HS-27A (cell line): Measurements from ENCODE around the gene PWP1.

Source experiments
- DNase-seq: peaks from one replicate; pipeline ENCODE4 v3.0.0-alpha.2; 2012; ENCODE audit warnings: low read depth, missing footprints

PWP1 gene

DNA sequence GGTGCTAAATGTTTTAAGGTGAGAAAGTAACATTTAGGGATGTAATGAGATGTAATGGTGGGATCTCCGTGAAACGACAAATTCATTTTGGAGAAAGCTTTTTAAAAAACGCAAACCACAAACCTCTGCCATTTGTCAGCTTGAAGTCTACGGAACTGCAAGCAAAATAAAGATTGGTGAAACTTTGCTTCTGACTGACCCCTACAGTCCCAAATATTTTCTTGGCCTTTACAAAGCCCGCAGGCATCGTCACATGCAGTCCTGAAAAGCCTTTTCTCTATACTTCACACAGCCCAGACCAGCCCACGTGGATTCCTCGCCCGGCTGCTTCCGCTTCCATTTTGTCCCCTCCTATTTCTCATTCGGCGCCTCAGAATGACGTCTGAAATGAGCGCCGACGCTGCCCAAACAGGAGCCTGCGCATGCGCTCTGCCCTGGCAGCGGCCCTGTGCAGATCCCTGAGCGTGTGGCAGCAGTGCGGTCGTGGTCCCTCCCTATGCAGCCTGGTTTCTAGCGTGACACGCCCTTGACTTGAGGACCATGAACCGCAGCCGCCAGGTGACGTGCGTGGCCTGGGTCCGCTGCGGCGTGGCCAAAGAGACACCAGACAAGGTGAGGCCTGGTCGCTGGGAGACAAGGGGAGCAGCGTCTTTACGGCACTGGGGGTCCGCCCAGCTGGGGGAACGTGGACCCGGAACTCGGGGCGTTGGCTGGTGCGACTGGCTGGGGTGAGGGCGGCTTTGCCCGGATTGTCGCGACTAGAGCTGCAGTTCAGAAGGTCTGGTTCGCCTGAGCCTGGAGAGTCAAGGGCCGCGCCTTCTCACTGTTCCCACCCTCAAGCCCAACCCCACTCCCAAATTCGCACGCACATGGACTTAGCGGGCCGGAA is at the start of gene PWP1:
TSS of gene PWP1 (plus strand) at position 440 of the 889 bp plus-strand sequence. CDS start at position 541, 101 bp downstream.
- DNase-seq: peak; percentile 89

DNA sequence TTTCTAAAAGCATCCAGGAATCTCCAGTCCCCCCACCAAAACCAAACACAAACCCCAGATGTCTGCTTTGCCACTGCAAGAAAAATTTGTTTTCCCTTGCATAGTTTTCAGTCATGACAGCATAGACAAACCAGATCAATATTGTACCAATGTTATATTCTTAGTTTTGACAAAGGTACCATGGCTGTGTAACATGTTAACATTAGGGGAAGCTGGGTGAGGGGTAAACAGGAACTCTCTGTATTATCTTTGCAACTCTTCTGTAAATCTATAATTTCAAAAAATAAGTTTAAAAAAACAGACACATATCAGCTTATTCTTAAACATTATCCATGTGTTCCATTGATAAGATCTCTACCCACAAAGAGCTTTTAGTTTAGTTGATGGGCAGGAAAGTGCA is 44.4 kb upstream of the PWP1 start:
- no peak for DNase-seq

GRCh38 chr12:107642240-107642639 is 43.4 kb upstream of the PWP1 start:
- no peak for DNase-seq

- no peak for DNase-seq
Measured at GRCh38 chr12:107645630-107646333, 39.8 kb upstream of the PWP1 start.

- DNase-seq: no peak
Measured at GRCh38 chr12:107646436-107646835, 39.2 kb upstream of the PWP1 start.

DNA sequence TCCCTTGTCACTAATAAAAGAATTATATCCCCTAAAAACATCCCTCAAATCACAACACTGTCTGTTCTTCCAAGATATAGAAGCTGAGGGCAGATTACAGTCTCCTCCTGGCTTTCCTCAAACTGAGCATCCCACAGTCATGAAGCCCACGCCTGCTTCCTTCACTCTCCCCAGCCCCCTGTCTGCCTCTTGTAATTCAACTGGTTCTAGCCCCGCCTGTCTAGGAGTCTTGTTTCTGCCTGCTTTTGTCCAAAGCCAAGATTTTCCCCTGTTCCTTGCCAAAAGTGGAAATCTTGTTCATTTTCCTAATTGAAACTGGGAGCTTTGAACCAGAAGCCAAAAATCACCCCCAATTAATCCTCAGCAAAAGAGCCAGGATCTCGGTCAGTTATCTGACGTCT is 35.9 kb upstream of the PWP1 start:
- no peak for DNase-seq

GRCh38 chr12:107650977-107651376 is 34.6 kb upstream of the PWP1 start:
- no peak for DNase-seq

DNA sequence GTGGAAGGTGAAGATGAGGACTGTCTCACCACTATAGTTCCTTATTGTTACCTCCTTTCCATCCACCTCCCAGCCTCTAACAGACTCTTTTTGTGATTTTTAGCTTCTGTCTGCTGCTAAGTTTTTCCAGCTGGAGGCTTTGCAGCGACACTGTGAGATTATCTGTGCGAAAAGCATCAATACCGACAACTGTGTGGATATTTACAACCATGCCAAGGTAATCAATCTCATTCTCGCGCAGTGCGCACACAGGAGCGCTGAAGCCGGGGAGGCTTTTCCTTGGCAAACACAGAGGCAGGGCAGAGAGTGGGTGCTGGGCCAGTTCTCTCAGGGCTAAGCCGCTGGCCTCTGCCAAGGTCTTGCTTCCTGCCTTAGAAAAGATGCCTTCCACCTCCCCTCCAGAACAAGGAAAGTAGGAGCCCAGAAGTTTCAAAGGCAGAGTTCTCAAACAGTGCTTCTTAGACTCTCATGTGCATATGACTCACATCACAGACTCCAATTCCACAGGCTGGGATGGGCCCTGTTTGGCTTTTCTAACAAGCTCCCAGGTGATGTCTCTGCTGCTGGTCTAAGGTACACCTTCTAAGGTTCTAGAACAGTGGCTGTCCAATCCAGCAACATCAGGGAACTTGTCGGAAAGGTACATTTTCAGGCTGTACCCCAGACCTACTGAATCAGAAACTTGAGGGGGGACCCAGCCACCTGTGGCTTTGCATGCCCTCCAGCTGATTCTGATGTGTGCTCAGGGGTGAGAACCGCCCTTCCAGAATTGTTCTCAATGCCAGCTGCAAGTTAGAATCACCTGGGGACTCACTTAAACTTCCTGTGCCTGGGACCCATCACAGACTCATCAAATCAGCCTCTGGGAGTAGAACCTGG is 33.8 kb upstream of the PWP1 start:
- DNase-seq: no peak

GRCh38 chr12:107653519-107653918 is 32.1 kb upstream of the PWP1 start:
- DNase-seq: no peak

DNA sequence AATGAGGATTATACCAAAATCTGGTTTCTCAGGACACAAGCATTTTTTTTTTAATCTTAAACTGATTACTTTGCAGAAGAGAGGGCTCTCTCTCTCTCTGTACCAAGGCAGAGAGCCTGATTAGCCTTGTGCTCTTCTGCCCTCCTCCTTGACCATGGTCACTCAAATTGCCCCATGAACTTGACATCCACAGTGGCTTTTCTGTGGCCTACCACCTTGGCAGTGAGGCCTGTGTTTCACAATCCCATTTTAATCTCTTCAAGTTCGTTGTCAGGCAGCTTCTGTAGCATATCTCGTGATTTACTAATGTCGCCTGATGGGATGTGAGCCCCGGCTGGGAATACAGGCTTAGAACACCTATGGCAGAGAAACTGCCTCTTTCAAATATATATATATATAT is 30.7 kb upstream of the PWP1 start:
- no peak for DNase-seq

DNA sequence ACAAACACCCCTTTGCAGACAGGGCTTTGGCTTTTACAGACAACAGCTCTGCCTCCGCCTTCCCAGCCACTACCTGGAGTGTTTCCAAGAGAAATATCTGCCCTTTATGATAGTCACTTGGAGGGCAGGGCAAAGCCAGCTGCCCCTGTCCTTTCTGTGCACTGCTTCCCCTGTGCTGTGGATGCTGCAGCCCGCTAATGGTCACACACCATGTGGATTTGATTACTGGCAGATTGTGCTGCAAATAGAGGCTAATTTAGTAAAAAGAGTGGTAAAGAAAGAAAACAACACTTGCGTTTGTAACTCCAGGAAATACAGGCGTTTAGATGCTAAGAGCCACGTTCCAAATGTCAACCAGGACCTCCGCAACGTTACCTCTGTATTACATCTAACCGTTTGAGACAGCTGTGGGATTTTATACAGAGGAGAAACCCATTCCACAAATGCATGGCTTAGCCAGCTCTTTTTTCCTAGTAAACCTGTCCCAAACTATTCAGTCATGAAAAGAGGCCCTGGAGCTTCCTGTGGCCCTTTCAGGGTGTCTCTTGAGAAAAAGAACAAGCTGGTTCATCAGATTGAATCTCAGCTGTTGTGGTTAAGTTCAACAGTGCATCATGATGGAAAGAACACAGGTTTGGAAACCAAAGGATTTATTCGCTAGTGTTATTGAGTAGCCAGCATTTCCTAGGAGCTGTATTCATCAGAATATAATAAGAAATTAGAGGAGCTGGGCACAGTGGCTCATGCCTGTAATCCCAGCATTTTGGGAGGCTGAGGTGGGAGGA is 30.1 kb upstream of the PWP1 start:
- no peak for DNase-seq

DNA sequence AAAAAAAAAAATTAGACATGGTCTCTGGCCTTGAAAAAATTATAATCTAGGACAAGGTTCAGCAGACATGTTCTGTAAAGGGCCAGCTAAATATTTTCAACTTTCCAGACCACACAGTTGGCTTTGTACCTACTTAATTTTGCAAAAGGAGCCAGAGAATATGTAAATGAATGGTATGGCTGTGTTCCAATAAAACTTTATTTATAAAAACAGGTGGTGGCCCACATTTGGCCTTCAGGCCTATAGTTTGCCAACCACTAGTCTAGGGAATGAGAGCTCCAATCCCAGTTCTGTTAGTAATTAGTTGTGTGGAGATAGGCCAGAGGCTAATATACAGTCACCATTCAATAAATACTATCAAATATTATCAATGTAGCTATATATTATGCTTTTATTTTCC is 29.3 kb upstream of the PWP1 start:
- no peak for DNase-seq

GRCh38 chr12:107657133-107657532 is 28.5 kb upstream of the PWP1 start:
- DNase-seq: no peak

DNA sequence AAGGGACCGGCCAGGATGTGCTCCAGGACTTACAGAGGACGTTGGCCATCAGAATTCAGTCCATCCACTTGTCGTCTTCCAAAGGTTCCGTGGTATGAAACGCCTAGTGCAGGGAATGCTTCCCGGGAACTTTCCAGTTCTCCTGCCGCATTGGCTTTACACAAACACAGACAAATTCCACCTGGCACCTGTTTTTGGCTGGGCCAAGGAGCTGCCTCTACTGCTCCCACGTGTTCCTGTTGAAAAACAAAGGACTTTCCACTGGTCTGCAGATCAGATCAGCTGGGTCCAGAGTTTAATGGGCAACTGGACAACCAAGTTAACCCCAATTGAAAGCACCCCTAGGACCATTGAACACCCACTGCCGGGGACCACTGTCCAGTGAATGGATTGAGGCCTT is 28.0 kb upstream of the PWP1 start:
- no peak for DNase-seq

GRCh38 chr12:107660235-107660634 is 25.4 kb upstream of the PWP1 start:
- DNase-seq: no peak

- no peak for DNase-seq
Measured at GRCh38 chr12:107660861-107661415, 24.7 kb upstream of the PWP1 start.

DNA sequence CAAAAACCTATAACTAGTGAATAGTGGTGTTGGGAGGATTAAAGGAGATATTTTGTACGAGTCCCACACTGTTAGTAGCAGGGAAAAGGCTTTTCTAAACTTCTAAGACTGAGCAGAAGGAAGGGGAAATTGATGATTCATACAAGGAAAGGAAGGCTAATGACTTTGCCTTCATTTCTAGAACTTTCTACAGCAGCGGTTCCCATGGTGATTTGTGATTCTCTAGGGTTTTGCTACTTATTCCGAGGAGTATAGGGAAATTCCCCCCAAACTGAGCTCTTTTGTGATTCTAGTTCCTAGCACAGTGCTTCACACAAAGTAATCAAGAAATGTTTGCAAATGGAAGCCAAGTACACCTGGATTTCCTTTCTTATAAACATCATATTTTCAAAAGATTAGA is 23.8 kb upstream of the PWP1 start:
- no peak for DNase-seq

- DNase-seq: no peak
Measured at GRCh38 chr12:107662484-107662883, 23.1 kb upstream of the PWP1 start.

DNA sequence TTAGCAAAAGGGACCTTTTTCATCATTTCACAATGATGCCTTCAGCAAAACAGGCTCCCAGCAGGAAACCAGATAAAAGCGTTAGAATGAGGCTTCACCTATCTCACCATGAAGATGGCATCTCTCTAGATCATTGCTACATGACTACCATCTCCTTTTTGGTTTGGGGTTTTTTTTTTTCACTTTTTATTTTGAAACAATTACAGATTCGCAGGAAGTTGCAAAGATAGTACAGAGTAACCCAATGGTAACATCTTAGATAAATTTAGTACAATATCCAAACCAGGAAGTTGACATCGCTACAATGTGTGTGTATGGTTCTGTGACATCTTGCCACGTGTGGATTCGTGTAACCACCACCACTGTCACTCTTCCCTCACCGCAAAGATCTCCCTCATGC is 22.3 kb upstream of the PWP1 start:
- no peak for DNase-seq

DNA sequence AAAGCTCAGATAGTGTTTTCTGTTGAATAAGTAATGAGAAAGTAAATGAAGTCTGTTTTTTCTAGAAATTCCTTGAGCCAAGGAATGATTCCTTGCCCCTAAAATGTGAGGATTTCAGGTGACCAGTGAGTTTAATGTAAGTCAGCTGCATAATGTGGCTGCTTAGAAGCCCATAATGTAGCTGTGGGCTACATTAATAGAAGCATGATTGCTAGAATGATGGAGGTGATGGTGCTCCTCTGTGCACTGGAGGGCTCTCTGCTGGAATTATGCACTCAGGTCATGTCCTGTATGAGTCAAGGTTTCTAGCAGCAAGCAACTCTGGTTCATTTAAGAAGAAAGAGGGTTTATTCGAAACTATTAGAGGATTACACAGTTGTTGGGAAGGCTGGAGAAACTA is 19.6 kb upstream of the PWP1 start:
- DNase-seq: no peak

DNA sequence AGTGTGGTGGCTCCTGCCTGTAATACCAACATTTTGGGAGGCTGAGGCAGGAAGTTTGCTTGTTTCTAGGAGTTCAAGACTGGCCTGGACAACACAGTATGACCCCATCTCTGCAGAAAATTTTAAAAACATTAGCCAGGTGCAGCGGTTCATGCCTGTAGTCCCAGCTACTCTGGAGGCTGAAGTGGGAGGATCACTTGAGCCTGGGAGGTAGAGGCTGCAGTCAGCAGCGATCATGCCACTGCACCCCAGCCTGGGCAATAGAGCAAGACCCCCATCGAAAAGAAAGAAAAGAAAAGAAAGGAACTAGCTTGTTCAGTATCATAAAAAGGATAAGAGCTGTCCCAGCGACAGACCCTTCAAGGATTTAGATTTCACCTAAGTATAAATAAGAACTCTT is 18.1 kb upstream of the PWP1 start:
- DNase-seq: no peak
